ENCODE results near the gene PMS1.

GRCh38 chr2:189783451-189783926 lies 761 bp upstream of the PMS1 start:
- TF ChIP-seq POLR2AphosphoS5 (IDR thresholded peaks at IDR 0.05; ENCODE audit: insufficient read depth, low read depth, low read length), result no peak
- TF ChIP-seq POLR2A (IDR thresholded peaks at IDR 0.05; ENCODE audit: low read depth, low read length), result no peak
- no peak for TF ChIP-seq EZH2 (IDR thresholded peaks at IDR 0.05; ENCODE audit: borderline replicate concordance, low read depth, low read length, severe bottlenecking)
- TF ChIP-seq CTCF (IDR thresholded peaks at IDR 0.05; ENCODE audit: extremely low read depth in 1 of 2, insufficient read depth in 1 of 2, low read depth in 1 of 2, low read length in 2 of 2), result no peak
- TF ChIP-seq FOS (IDR thresholded peaks at IDR 0.05; ENCODE audit: borderline replicate concordance, insufficient read depth, low read length), result no peak
- TF ChIP-seq MAX (IDR thresholded peaks at IDR 0.05; ENCODE audit: insufficient read depth, insufficient read length), result no peak
- TF ChIP-seq JUN (IDR thresholded peaks at IDR 0.05; ENCODE audit: borderline replicate concordance, insufficient read depth, insufficient read length, low read depth), result no peak
- TF ChIP-seq MYC (IDR thresholded peaks at IDR 0.05; ENCODE audit: low read depth, low read length), result no peak
- TF ChIP-seq GATA2 (IDR thresholded peaks at IDR 0.05; ENCODE audit: insufficient read depth, insufficient read length, low read depth, low read length), result no peak

Data from endothelial cell of umbilical vein (primary cell).